ENCODE data around the gene PAQR5. TPM values are rescaled to one million over a fixed set of nuclear protein-coding genes. Genes with fewer than 3 reads are reported as not detected.

The PAQR5 gene
- total RNA-seq, 1 experiment from 2014 or later = 4.9 TPM

- CTCF ChIA-PET = no interaction called here
- intact Hi-C loops (cut with micrococcal nuclease; ENCODE audit: unreplicated experiment) = no loop called here
- Histone ChIP-seq H3K9me2 (ENCODE audit: insufficient read depth) (no peaks in the 10 kb centered on the region), H3K79me2 (ENCODE audit: low read depth) (no peaks in the 10 kb centered on the region), H3K27me3 (ENCODE audit: insufficient read depth, low read depth) (no peaks in the 10 kb centered on the region), H3F3A (ENCODE audit: insufficient read depth, low read depth) (peaks cover 6% of the 10 kb centered on the region), H4K20me1 (ENCODE audit: insufficient read depth) (no peaks in the 10 kb centered on the region), H3K4me1 (replicated peaks; ENCODE audit: insufficient read depth) (peaks cover 31% of the 10 kb centered on the region), H3K4me3 (no peak overlapping the region), H3K4me2 (no peak overlapping the region), H2AFZ (no peak overlapping the region), H3K27ac (no peak overlapping the region), H3K9me3 (ENCODE audit: insufficient read depth, low read depth) (no peaks in the 10 kb centered on the region), H3K36me3 (ENCODE audit: low read depth) (no peaks in the 10 kb centered on the region)
- POLR2A ChIA-PET (ENCODE audit: unreplicated experiment) = no interaction called here
- no peak for DNase-seq
- TF ChIP-seq EZH2 (IDR thresholded peaks at IDR 0.05; ENCODE audit: low read depth) (no peak), CTCF (conservative IDR thresholded peaks at IDR 0.05) (no peak)
- no TSS peak for BruUV-seq (replicated peaks)
These were observed 87.1 kb downstream of the PAQR5 start for GRCh38 chr15:69385831-69386230.

GRCh38 chr15:69386284-69386683 is 87.6 kb downstream of the PAQR5 start:
- H3K27me3 ChIP-seq (ENCODE audit: insufficient read depth, low read depth) = no peaks in the 10 kb centered on the region
- H3K4me2 ChIP-seq = no peak overlapping the region
- intact Hi-C loops (cut with micrococcal nuclease; ENCODE audit: unreplicated experiment) = no loop called here
- no peaks in the 10 kb centered on the region for H3K9me3 ChIP-seq (ENCODE audit: insufficient read depth, low read depth)
- CTCF ChIA-PET = no interaction called here
- no peaks in the 10 kb centered on the region for H3K79me2 ChIP-seq (ENCODE audit: low read depth)
- no peak overlapping the region for H2AFZ ChIP-seq
- POLR2A ChIA-PET (ENCODE audit: unreplicated experiment) = no interaction called here
- DNase-seq = no peak
- H3K4me1 ChIP-seq (replicated peaks; ENCODE audit: insufficient read depth) = peaks cover 35% of the 10 kb centered on the region
- H3K36me3 ChIP-seq (ENCODE audit: low read depth) = no peaks in the 10 kb centered on the region
- peaks cover 9% of the 10 kb centered on the region for H3F3A ChIP-seq (ENCODE audit: insufficient read depth, low read depth)
- no peak overlapping the region for H3K27ac ChIP-seq
- H3K4me3 ChIP-seq = no peak overlapping the region
- no TSS peak for BruUV-seq (replicated peaks)
- TF ChIP-seq CTCF (conservative IDR thresholded peaks at IDR 0.05) (no peak), EZH2 (IDR thresholded peaks at IDR 0.05; ENCODE audit: low read depth) (no peak)
- H3K9me2 ChIP-seq (ENCODE audit: insufficient read depth) = no peaks in the 10 kb centered on the region
- no peaks in the 10 kb centered on the region for H4K20me1 ChIP-seq (ENCODE audit: insufficient read depth)

- Histone ChIP-seq H3K4me3 (no peak overlapping the region), H3K9me2 (ENCODE audit: insufficient read depth) (no peaks in the 10 kb centered on the region; the same call in 1 of the 2 replicates), H3K36me3 (ENCODE audit: low read depth) (no peaks in the 10 kb centered on the region), H3K27ac (no peak overlapping the region), H2AFZ (no peak overlapping the region), H3K9me3 (ENCODE audit: insufficient read depth, low read depth) (no peaks in the 10 kb centered on the region), H3K27me3 (ENCODE audit: insufficient read depth, low read depth) (no peaks in the 10 kb centered on the region), H3K79me2 (ENCODE audit: low read depth) (no peaks in the 10 kb centered on the region), H3F3A (ENCODE audit: insufficient read depth, low read depth) (peaks cover 19% of the 10 kb centered on the region), H4K20me1 (ENCODE audit: insufficient read depth) (no peaks in the 10 kb centered on the region), H3K4me1 (replicated peaks; ENCODE audit: insufficient read depth) (peaks cover 49% of the 10 kb centered on the region), H3K4me2 (peak overlapping the region; percentile 51)
- no TSS peak for BruUV-seq (replicated peaks)
- ChIA-PET POLR2A (ENCODE audit: unreplicated experiment) (interaction anchor here (0.5 to 0.6 kb wide), 2 partner anchors 16 to 335 kb away, joined by 3 to 5 read pairs; no protein-coding TSS in a partner anchor), CTCF (interaction anchor here (0.5 kb wide), 1 partner anchor 63 kb away, joined by 4 read pairs; no protein-coding TSS in a partner anchor)
- TF ChIP-seq EZH2 (IDR thresholded peaks at IDR 0.05; ENCODE audit: low read depth) (no peak), CTCF (conservative IDR thresholded peaks at IDR 0.05) (no peak)
- intact Hi-C loops (cut with micrococcal nuclease; ENCODE audit: unreplicated experiment) = no loop called here
- DNase-seq = peak; percentile 72 to 84
These were observed 89.6 kb downstream of the PAQR5 start for GRCh38 chr15:69388260-69388705.
